ENCODE results near the gene TCF4. TPM values are rescaled to one million over a fixed set of nuclear protein-coding genes. Genes with fewer than 3 reads are reported as not detected.

The TCF4 gene
- total RNA-seq, 1 experiment from 2014 or later = 93.7 TPM

DNA sequence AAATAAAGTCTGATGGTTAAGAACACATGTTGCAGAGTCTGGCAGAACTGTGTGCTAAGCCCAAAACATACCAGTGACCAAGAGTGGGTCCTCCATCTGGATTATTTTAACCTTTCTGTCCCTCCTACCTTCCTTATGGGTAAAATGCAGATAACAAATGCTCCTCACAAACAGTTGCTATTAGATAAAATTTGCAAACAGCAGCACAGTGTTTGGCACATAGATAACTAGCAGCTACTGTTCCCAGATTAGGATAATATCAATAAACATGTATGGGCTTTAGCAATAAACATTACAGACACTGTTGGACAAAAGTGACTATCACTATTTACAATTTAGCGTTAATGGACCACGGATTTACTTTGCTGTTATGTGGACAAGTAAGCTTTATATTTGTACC lies 154.9 kb downstream of the TCF4 start:
- TF ChIP-seq, protein P1, sequence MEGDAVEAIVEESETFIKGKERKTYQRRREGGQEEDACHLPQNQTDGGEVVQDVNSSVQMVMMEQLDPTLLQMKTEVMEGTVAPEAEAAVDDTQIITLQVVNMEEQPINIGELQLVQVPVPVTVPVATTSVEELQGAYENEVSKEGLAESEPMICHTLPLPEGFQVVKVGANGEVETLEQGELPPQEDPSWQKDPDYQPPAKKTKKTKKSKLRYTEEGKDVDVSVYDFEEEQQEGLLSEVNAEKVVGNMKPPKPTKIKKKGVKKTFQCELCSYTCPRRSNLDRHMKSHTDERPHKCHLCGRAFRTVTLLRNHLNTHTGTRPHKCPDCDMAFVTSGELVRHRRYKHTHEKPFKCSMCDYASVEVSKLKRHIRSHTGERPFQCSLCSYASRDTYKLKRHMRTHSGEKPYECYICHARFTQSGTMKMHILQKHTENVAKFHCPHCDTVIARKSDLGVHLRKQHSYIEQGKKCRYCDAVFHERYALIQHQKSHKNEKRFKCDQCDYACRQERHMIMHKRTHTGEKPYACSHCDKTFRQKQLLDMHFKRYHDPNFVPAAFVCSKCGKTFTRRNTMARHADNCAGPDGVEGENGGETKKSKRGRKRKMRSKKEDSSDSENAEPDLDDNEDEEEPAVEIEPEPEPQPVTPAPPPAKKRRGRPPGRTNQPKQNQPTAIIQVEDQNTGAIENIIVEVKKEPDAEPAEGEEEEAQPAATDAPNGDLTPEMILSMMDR (IDR thresholded peaks at IDR 0.05; ENCODE audit: insufficient read depth in 1 of 2, low read depth in 1 of 2, low read length in 1 of 2, severe bottlenecking in 1 of 2, unreplicated experiment in 1 of 2) = no peak
- H3K4me1 ChIP-seq = no peaks in the 10 kb centered on the region
- no peaks in the 10 kb centered on the region; the same call in 1 of the 2 replicates for H3K36me3 ChIP-seq (ENCODE audit: control insufficient read depth, insufficient read depth, low read length)
- Mint-ChIP-seq H3K4me3 (ENCODE audit: unreplicated experiment) (no peak overlapping the region), H3K9me3 (ENCODE audit: unreplicated experiment) (no peaks in the 10 kb centered on the region), H3K4me1 (ENCODE audit: low read depth, unreplicated experiment) (peaks cover 5% of the 10 kb centered on the region), H3K36me3 (ENCODE audit: insufficient read depth, unreplicated experiment) (peaks cover 14% of the 10 kb centered on the region), H3K27me3 (ENCODE audit: insufficient read depth, unreplicated experiment) (no peaks in the 10 kb centered on the region), H3K27ac (ENCODE audit: unreplicated experiment) (no peak overlapping the region)
- no peak for DNase-seq
- H3K4me3 ChIP-seq (ENCODE audit: low read depth, low read length) = no peak overlapping the region
- no peaks in the 10 kb centered on the region for H3K9me3 ChIP-seq
- ChIA-PET POLR2A (no interaction called here), CTCF (no interaction called here)
- BruUV-seq (replicated peaks) = no TSS peak
- intact Hi-C loops (cut with micrococcal nuclease; ENCODE audit: unreplicated experiment) = no loop called here
- H3K27me3 ChIP-seq (replicated peaks; ENCODE audit: control insufficient read depth, insufficient read depth, low read length) = no peaks in the 10 kb centered on the region

DNA sequence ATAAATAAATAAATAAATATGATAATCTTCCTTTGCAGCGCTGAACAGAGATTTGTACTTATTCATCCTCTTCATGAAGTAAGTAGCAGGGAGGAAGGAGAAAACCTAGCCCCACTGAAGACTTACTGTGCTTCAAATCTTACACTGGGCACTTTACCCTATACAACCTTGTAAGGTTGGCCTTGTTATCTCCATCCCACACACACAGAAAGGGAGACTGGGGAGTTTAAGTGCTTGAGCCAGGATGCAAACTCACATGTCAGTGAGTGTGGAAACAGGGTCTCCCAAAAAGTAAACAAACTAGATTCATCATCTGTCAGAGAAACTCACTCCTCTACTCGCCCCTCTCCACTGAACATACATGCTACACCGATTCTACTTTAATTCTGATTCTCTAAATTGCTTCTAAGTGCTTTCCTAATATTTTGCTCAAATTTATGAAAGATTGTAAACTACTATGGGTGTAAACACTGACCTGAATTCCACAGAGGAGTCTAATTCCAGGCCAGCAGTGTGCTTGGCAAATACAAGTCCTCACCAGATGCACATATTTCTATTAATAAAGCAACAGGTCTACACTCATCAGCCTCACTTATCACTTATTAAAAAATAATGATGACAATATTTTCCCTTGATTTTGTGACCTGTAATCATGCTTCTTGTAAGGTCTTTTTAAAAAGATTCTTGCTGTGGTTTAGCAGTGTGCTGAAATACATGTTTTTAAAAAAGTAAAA lies 155.5 kb downstream of the TCF4 start:
- Mint-ChIP-seq H3K27ac (ENCODE audit: unreplicated experiment) (no peak overlapping the region), H3K4me1 (ENCODE audit: low read depth, unreplicated experiment) (peaks cover 5% of the 10 kb centered on the region), H3K36me3 (ENCODE audit: insufficient read depth, unreplicated experiment) (peaks cover 12% of the 10 kb centered on the region), H3K9me3 (ENCODE audit: unreplicated experiment) (no peaks in the 10 kb centered on the region), H3K4me3 (ENCODE audit: unreplicated experiment) (no peak overlapping the region), H3K27me3 (ENCODE audit: insufficient read depth, unreplicated experiment) (no peaks in the 10 kb centered on the region)
- H3K4me1 ChIP-seq = no peaks in the 10 kb centered on the region
- no peaks in the 10 kb centered on the region; the same call in 1 of the 2 replicates for H3K36me3 ChIP-seq (ENCODE audit: control insufficient read depth, insufficient read depth, low read length)
- TF ChIP-seq, protein P1 (IDR thresholded peaks at IDR 0.05; ENCODE audit: insufficient read depth in 1 of 2, low read depth in 1 of 2, low read length in 1 of 2, severe bottlenecking in 1 of 2, unreplicated experiment in 1 of 2) = no peak
- H3K27me3 ChIP-seq (replicated peaks; ENCODE audit: control insufficient read depth, insufficient read depth, low read length) = no peaks in the 10 kb centered on the region
- BruUV-seq (replicated peaks) = no TSS peak
- H3K9me3 ChIP-seq = no peaks in the 10 kb centered on the region
- no peak overlapping the region for H3K4me3 ChIP-seq (ENCODE audit: low read depth, low read length)
- DNase-seq = no peak
- intact Hi-C loops (cut with micrococcal nuclease; ENCODE audit: unreplicated experiment) = no loop called here
- ChIA-PET CTCF (no interaction called here), POLR2A (no interaction called here)

DNA sequence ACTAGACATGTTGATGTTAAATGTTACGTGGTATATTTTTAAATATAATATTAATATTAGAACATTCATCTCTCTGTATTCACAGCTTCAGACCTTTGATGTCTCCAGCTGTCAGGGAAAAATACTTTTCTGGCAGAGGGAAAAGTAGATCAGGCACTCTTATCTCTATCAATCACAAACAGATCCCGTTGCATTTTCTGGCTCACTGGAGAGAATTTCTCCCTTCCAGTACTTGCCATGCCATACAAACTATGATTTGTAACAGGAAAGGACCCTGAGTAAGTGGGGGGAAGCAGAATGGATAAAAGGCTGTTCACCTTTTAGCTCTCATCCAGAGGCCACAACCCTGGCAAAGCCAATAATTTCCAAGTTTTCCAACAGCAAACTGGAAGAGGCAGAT lies 158.0 kb downstream of the TCF4 start:
- CTCF ChIA-PET = no interaction called here
- no peak overlapping the region for H3K27ac Mint-ChIP-seq (ENCODE audit: unreplicated experiment)

More for the DNA sequence above, 158.0 kb downstream of the TCF4 start:
- no peaks in the 10 kb centered on the region for H3K27me3 ChIP-seq (replicated peaks; ENCODE audit: control insufficient read depth, insufficient read depth, low read length)
- Mint-ChIP-seq H3K36me3 (ENCODE audit: insufficient read depth, unreplicated experiment) (peaks cover 12% of the 10 kb centered on the region), H3K4me3 (ENCODE audit: unreplicated experiment) (no peak overlapping the region), H3K9me3 (ENCODE audit: unreplicated experiment) (no peaks in the 10 kb centered on the region), H3K27me3 (ENCODE audit: insufficient read depth, unreplicated experiment) (no peaks in the 10 kb centered on the region), H3K4me1 (ENCODE audit: low read depth, unreplicated experiment) (no peaks in the 10 kb centered on the region)
- POLR2A ChIA-PET = no interaction called here
- no peaks in the 10 kb centered on the region for H3K9me3 ChIP-seq
- BruUV-seq (replicated peaks) = no TSS peak
- H3K36me3 ChIP-seq (ENCODE audit: control insufficient read depth, insufficient read depth, low read length) = no peaks in the 10 kb centered on the region
- no peak for DNase-seq
- H3K4me1 ChIP-seq = no peaks in the 10 kb centered on the region
- intact Hi-C loops (cut with micrococcal nuclease; ENCODE audit: unreplicated experiment) = no loop called here
- H3K4me3 ChIP-seq (ENCODE audit: low read depth, low read length) = no peak overlapping the region
- TF ChIP-seq, protein P1 (IDR thresholded peaks at IDR 0.05; ENCODE audit: insufficient read depth in 1 of 2, low read depth in 1 of 2, low read length in 1 of 2, severe bottlenecking in 1 of 2, unreplicated experiment in 1 of 2) = no peak

Measured in Caco-2 (cell line).